Measurements from ENCODE around the gene CTSL. TPM values are rescaled to one million over a fixed set of nuclear protein-coding genes. Genes with fewer than 3 reads are reported as not detected.

CTSL gene
- total RNA-seq, 2 experiments from 2014 or later: 1.4 to 1.5 TPM

Other genes starting within 250 kb of the CTSL start
- 1 to 10 TPM; 1.6 to 1.9 TPM for gene DAPK1, start 228.3 kb upstream of the CTSL start, total RNA-seq
- gene SPATA31E1, start 156.8 kb downstream of the CTSL start, total RNA-seq: not detected
- gene SPATA31C1, start 191.8 kb downstream of the CTSL start, total RNA-seq: not detected
- gene CDK20, start 248.4 kb downstream of the CTSL start, total RNA-seq: 1 to 10 TPM; 3.4 to 3.5 TPM